RWPE2 (cell line): ENCODE results near the gene FAM210A.

ENCODE experiments used
- ATAC-seq: fragments of 200-7000 bp; cut with Tn5 transposase; 3 replicates; pipeline ENCODE4 v1.9.1; 2021; ENCODE audit warnings: low read depth
- DNase-seq: peaks from one replicate; pipeline ENCODE4 v3.0.0-alpha.2; 2020; ENCODE audit warnings: low spot score
- H3K27ac ChIP-seq: fragments of 450-650 bp; 2 replicates; pipeline ENCODE4 v1.5.1; 2017; ENCODE audit warnings: mild to moderate bottlenecking; ENCODE audit not compliant: poor library complexity, severe bottlenecking
- H3K27me3 ChIP-seq: fragments of 250-450 bp; sonication (Bioruptor Pico); 2 replicates; pipeline ENCODE4 v1.5.1; 2021; ENCODE audit warnings: mild to moderate bottlenecking, moderate library complexity; ENCODE audit not compliant: insufficient read depth, poor library complexity, severe bottlenecking
- H3K36me3 ChIP-seq: fragments of 250-450 bp; sonication (Bioruptor Pico); 2 replicates; pipeline ENCODE4 v1.5.1; 2020; ENCODE audit warnings: low read depth, mild to moderate bottlenecking, moderate library complexity
- H3K4me1 ChIP-seq: fragments of 250-450 bp; sonication (Bioruptor Pico); 2 replicates; pipeline ENCODE4 v1.5.1; 2021; ENCODE audit warnings: mild to moderate bottlenecking, moderate library complexity; ENCODE audit not compliant: insufficient read depth, poor library complexity, severe bottlenecking
- H3K4me3 ChIP-seq: fragments of 250-450 bp; sonication (Bioruptor Pico); 2 replicates; pipeline ENCODE4 v1.5.1; 2021; ENCODE audit warnings: mild to moderate bottlenecking, moderate library complexity; ENCODE audit not compliant: severe bottlenecking
- H3K9me3 ChIP-seq: fragments of 250-450 bp; sonication (Bioruptor Pico); 2 replicates; pipeline ENCODE4 v1.5.1; 2021; ENCODE audit warnings: mild to moderate bottlenecking, moderate library complexity; ENCODE audit not compliant: severe bottlenecking
- TF ChIP-seq, protein P1 (sequence below): fragments of 450-650 bp; IDR thresholded peaks from one replicate; pipeline ENCODE4 v1.5.1; 2017; ENCODE audit warnings: mild to moderate bottlenecking, moderate library complexity; ENCODE audit not compliant: poor library complexity, severe bottlenecking

Gene FAM210A

DNA sequence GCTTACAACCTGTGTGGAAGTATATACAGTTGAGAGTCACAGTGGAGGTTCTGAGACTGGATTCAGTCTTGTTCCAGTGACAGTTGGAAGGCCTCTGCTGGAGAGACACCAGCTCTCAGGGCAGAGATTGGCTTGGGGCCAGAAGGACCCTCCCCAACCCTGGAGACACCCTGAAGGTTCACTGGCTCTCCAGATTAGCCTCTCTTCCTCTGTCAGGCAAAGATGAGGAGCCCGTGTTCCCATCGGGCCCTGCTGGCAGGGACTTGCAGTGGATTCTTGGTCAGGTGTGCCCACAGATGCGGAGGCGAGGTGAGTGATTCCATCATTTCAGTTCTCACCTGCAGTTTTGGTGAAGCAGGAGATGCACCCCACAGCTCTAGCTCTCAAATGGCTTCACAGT, 78.6 kb downstream of the FAM210A start:
- no peak for ATAC-seq
- Histone ChIP-seq H3K27me3 (no peaks in the 10 kb centered on the region), H3K4me1 (no peaks in the 10 kb centered on the region), H3K27ac (no peak overlapping the region), H3K9me3 (no peaks in the 10 kb centered on the region), H3K36me3 (no peaks in the 10 kb centered on the region), H3K4me3 (no peak overlapping the region)
- DNase-seq, result no peak
- TF ChIP-seq, protein P1, sequence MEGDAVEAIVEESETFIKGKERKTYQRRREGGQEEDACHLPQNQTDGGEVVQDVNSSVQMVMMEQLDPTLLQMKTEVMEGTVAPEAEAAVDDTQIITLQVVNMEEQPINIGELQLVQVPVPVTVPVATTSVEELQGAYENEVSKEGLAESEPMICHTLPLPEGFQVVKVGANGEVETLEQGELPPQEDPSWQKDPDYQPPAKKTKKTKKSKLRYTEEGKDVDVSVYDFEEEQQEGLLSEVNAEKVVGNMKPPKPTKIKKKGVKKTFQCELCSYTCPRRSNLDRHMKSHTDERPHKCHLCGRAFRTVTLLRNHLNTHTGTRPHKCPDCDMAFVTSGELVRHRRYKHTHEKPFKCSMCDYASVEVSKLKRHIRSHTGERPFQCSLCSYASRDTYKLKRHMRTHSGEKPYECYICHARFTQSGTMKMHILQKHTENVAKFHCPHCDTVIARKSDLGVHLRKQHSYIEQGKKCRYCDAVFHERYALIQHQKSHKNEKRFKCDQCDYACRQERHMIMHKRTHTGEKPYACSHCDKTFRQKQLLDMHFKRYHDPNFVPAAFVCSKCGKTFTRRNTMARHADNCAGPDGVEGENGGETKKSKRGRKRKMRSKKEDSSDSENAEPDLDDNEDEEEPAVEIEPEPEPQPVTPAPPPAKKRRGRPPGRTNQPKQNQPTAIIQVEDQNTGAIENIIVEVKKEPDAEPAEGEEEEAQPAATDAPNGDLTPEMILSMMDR, result no peak

DNA sequence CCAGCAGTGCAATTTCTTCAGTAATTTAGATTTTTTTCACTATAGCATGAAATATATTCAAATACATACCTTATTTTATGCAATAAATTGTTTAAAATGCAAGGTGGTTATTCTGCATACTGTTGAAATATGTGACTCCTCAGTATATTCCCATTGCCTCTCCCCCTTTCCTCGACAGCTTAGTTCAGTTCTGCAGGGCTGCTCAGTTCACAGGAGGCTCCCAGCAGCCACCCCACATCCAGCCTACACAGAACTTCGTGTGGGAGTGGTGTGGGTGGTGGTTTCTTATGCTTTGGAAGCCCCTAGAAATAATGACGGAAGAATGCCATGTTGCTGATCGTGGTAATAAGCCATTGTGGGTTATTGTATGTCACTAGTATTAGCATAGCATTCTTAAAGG, 79.7 kb downstream of the FAM210A start:
- H3K9me3 ChIP-seq, result no peaks in the 10 kb centered on the region
- peaks cover 3% of the 10 kb centered on the region for H3K27me3 ChIP-seq
- TF ChIP-seq, protein P1, result no peak
- no peak overlapping the region for H3K27ac ChIP-seq
- H3K4me3 ChIP-seq, result no peak overlapping the region
- no peaks in the 10 kb centered on the region for H3K4me1 ChIP-seq
- H3K36me3 ChIP-seq, result no peaks in the 10 kb centered on the region
- ATAC-seq (no peak), DNase-seq (no peak)

DNA sequence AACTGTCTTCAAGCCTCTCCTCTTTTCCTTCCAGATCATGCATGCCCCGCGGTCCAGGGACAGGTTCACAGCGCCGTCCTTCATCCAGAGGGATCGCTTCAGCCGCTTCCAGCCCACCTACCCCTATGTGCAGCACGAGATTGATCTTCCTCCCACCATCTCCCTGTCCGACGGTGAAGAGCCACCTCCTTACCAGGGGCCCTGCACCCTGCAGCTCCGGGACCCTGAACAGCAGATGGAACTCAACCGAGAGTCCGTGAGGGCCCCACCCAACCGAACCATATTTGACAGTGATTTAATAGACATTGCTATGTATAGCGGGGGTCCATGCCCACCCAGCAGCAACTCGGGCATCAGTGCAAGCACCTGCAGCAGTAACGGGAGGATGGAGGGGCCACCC, 81.3 kb downstream of the FAM210A start:
- DNase-seq (no peak), ATAC-seq (no peak)
- Histone ChIP-seq H3K27me3 (peaks cover 3% of the 10 kb centered on the region), H3K4me3 (no peak overlapping the region), H3K27ac (no peak overlapping the region), H3K36me3 (no peaks in the 10 kb centered on the region), H3K9me3 (no peaks in the 10 kb centered on the region), H3K4me1 (no peaks in the 10 kb centered on the region)
- TF ChIP-seq, protein P1, result no peak

DNA sequence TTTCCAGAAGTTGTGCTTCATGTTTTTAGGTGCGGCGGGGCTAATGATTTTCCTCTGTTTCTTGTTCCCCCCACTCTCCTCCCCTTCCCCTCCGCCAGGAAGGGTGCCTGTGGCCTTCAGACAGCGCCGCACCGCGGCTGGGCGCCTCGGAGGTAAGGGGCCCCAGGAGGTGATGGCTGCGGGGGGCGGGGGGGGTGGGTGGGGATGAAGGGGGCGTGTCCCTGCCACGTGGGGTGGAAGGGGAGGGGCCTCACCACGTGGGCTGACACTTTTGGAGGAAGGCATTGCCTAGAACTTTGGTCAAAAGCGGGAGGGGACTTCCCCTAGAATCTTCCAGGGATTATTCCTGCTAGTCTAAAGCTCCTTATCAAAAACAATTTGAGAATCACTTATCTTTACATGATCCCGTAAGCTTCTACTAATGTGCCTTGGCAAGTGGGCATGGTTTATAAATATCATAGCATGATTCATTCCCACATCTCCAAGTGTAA, 83.1 kb downstream of the FAM210A start:
- Histone ChIP-seq H3K4me1 (no peaks in the 10 kb centered on the region), H3K27me3 (peaks cover 3% of the 10 kb centered on the region), H3K36me3 (no peaks in the 10 kb centered on the region), H3K27ac (no peak overlapping the region), H3K4me3 (no peak overlapping the region), H3K9me3 (no peaks in the 10 kb centered on the region)
- ATAC-seq (no peak), DNase-seq (no peak)
- TF ChIP-seq, protein P1, result no peak

DNA sequence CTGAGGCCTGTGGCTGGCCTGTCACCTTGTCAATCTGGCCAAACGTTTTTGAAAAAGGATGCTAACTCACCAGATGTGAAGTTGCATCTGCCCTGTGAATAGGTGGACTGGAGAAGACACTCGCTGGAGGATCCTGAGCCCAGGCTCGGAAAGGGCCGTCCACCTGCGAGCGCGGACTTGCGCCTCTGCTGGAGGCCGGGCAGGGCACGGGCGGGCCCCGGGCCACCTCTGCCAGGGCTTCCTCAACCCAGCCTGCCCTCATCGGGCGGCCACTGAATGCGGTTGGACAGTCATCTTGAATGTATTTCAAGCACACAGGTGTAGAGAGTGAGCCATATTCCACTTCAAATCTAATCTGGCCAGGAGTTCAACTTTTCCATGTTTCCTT, 83.9 kb downstream of the FAM210A start:
- Histone ChIP-seq H3K36me3 (no peaks in the 10 kb centered on the region), H3K4me3 (no peak overlapping the region), H3K27ac (no peak overlapping the region), H3K27me3 (peaks cover 3% of the 10 kb centered on the region), H3K9me3 (no peaks in the 10 kb centered on the region), H3K4me1 (no peaks in the 10 kb centered on the region)
- no peak for ATAC-seq
- no peak for DNase-seq
- TF ChIP-seq, protein P1, result no peak
